ENCODE data around the gene RET. TPM values are rescaled to one million over a fixed set of nuclear protein-coding genes. Genes with fewer than 3 reads are reported as not detected.

The RET gene
- total RNA-seq, 1 experiment from 2014 or later: not detected

DNA sequence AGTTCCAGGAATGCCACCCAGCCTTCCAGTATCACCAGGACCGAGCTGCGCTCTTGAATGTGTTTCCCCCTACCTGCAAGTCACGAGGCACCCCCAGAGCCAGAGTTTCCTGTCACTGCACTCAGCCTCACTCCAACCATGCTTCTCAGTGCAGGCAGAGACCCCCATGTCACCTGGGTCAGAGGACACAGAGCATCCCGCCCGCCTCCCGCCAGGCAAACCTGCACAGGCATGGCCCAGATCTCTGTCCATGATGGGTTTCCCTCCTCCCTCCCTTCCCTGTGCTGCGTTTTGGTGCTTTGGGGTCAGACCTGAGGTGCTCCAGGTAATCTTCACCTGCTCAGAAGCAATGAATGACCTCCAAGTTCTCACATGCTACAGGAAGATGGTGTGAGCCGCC, 3.1 kb upstream of the RET start:
- Mint-ChIP-seq H3K4me3 (ENCODE audit: unreplicated experiment) (no peak overlapping the region), H3K36me3 (ENCODE audit: insufficient read depth, unreplicated experiment) (no peaks in the 10 kb centered on the region), H3K27ac (ENCODE audit: low read depth, unreplicated experiment) (no peak overlapping the region), H3K27me3 (ENCODE audit: insufficient read depth, unreplicated experiment) (no peaks in the 10 kb centered on the region), H3K9me3 (ENCODE audit: unreplicated experiment) (no peaks in the 10 kb centered on the region), H3K4me1 (ENCODE audit: insufficient read depth, unreplicated experiment) (no peaks in the 10 kb centered on the region)
- BruUV-seq (replicated peaks): no TSS peak
- DNase-seq (ENCODE audit: unreplicated experiment): no peak
- CTCF ChIA-PET: no interaction called here
- intact Hi-C loops (cut with micrococcal nuclease): no loop called here
- POLR2A ChIA-PET: no interaction called here
- TF ChIP-seq, protein P1, sequence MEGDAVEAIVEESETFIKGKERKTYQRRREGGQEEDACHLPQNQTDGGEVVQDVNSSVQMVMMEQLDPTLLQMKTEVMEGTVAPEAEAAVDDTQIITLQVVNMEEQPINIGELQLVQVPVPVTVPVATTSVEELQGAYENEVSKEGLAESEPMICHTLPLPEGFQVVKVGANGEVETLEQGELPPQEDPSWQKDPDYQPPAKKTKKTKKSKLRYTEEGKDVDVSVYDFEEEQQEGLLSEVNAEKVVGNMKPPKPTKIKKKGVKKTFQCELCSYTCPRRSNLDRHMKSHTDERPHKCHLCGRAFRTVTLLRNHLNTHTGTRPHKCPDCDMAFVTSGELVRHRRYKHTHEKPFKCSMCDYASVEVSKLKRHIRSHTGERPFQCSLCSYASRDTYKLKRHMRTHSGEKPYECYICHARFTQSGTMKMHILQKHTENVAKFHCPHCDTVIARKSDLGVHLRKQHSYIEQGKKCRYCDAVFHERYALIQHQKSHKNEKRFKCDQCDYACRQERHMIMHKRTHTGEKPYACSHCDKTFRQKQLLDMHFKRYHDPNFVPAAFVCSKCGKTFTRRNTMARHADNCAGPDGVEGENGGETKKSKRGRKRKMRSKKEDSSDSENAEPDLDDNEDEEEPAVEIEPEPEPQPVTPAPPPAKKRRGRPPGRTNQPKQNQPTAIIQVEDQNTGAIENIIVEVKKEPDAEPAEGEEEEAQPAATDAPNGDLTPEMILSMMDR (IDR thresholded peaks at IDR 0.05; ENCODE audit: unreplicated experiment): no peak

DNA sequence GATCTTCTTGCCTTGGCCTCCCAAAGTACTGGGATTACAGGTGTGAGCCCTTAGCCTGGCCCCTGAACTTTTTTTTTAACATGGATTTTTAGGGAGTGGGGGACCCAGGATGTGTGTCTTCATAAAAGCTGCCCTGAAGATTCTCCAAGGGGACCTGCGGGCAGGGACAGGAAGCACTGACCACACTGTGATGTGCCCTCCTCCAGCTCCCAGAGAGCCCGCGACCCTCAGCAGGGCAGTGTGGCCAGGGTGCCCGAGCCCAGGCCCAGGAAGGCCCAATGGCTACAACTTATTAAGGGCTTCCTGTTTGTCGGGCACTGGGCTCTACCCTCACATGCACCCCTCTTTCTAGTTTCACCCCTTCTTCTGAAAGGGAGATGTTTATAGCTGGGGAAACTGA, 2.5 kb upstream of the RET start:
- intact Hi-C loops (cut with micrococcal nuclease): no loop called here
- H3K27ac Mint-ChIP-seq (ENCODE audit: low read depth, unreplicated experiment): no peak overlapping the region
- no peak for DNase-seq (ENCODE audit: unreplicated experiment)
- no peaks in the 10 kb centered on the region for H3K4me1 Mint-ChIP-seq (ENCODE audit: insufficient read depth, unreplicated experiment)
- H3K27me3 Mint-ChIP-seq (ENCODE audit: insufficient read depth, unreplicated experiment): no peaks in the 10 kb centered on the region
- no peak overlapping the region for H3K4me3 Mint-ChIP-seq (ENCODE audit: unreplicated experiment)
- no peaks in the 10 kb centered on the region for H3K9me3 Mint-ChIP-seq (ENCODE audit: unreplicated experiment)
- BruUV-seq (replicated peaks): no TSS peak
- TF ChIP-seq, protein P1 (IDR thresholded peaks at IDR 0.05; ENCODE audit: unreplicated experiment): no peak
- ChIA-PET CTCF (no interaction called here), POLR2A (no interaction called here)
- H3K36me3 Mint-ChIP-seq (ENCODE audit: insufficient read depth, unreplicated experiment): no peaks in the 10 kb centered on the region

DNA sequence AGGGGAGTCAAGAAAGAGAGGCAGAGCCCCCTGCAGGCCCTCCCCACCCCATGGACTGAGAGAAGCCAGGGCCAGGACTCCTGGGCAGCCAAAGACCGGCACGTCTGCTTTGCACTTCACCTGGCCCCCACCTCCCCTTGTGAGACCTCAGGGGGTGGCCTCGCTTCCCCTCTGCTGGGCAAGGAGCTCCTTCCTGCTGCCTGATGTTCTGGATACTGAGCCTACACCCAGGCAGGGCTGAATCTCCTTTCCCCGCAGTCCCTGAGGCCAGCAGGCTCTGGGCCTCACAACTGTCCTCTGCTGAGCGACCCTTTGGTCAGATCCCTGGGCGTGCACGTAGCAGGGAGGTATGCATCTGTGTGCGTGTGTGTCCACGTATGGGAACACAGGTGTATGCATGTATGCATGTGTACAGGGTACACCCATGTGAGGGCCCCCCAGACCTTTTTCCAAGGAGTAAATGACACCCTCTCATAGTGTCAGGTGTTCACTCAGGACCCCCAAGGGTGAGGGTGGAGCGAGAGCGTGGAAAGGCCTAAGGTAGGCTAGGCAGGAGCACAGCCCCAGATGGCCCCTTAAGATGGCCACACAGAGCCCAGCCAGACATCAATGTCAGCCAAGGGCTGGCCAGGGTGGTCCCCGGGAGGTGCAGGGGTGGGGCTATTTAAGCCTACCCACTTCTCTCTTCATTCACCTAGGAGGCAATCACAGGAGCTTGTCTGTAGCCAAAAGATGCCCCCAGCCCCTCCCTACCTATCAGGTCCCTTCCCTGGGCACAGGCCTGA, 1.9 kb upstream of the RET start:
- Mint-ChIP-seq H3K36me3 (ENCODE audit: insufficient read depth, unreplicated experiment) (no peaks in the 10 kb centered on the region), H3K4me1 (ENCODE audit: insufficient read depth, unreplicated experiment) (no peaks in the 10 kb centered on the region), H3K4me3 (ENCODE audit: unreplicated experiment) (no peak overlapping the region), H3K9me3 (ENCODE audit: unreplicated experiment) (no peaks in the 10 kb centered on the region), H3K27ac (ENCODE audit: low read depth, unreplicated experiment) (no peak overlapping the region), H3K27me3 (ENCODE audit: insufficient read depth, unreplicated experiment) (no peaks in the 10 kb centered on the region)
- no TSS peak for BruUV-seq (replicated peaks)
- CTCF ChIA-PET: interaction anchor here (0.5 to 0.7 kb wide), 3 partner anchors 35 to 499 kb away, joined by 3 read pairs; partner anchors contain the start of gene ZNF239
- intact Hi-C loops (cut with micrococcal nuclease): no loop called here
- TF ChIP-seq, protein P1 (IDR thresholded peaks at IDR 0.05; ENCODE audit: unreplicated experiment): no peak
- DNase-seq (ENCODE audit: unreplicated experiment): no peak
- POLR2A ChIA-PET: no interaction called here

DNA sequence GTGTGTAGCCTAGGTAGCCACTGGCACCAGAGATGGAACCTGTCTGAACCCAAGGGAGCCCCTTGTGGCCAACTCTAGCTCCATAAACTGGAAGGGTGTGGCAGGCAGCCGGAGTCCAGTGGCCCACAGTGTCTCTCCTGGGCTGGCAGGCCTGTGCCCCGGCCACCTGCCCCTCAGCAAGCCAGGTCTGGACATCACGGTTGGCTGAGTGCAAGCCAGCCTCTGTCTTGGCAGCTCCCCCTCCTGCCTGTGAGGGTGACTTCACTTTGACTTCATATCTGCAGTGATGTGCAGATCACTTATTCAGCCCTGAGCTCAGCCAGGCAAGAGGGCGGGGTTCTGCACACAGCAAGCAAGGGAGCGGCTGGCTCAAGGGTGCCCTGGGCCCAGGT, 1.3 kb upstream of the RET start:
- H3K4me3 Mint-ChIP-seq (ENCODE audit: unreplicated experiment): no peak overlapping the region
- POLR2A ChIA-PET: no interaction called here

More for the DNA sequence above, 1.3 kb upstream of the RET start:
- H3K36me3 Mint-ChIP-seq (ENCODE audit: insufficient read depth, unreplicated experiment): no peaks in the 10 kb centered on the region
- intact Hi-C loops (cut with micrococcal nuclease): no loop called here
- no peak for DNase-seq (ENCODE audit: unreplicated experiment)
- no peaks in the 10 kb centered on the region for H3K4me1 Mint-ChIP-seq (ENCODE audit: insufficient read depth, unreplicated experiment)
- H3K27ac Mint-ChIP-seq (ENCODE audit: low read depth, unreplicated experiment): no peak overlapping the region
- no TSS peak for BruUV-seq (replicated peaks)
- CTCF ChIA-PET: interaction anchor here (0.7 kb wide), 1 partner anchor 42 kb away, joined by 3 read pairs; no protein-coding TSS in a partner anchor
- no peaks in the 10 kb centered on the region for H3K27me3 Mint-ChIP-seq (ENCODE audit: insufficient read depth, unreplicated experiment)
- TF ChIP-seq, protein P1 (IDR thresholded peaks at IDR 0.05; ENCODE audit: unreplicated experiment): no peak
- no peaks in the 10 kb centered on the region for H3K9me3 Mint-ChIP-seq (ENCODE audit: unreplicated experiment)
